Glomerular visceral epithelial cell (primary cell): ENCODE data around the gene ACACB.

Experiments
- DNase-seq: peaks from one replicate; pipeline ENCODE4 v3.0.0-alpha.2; 2016; ENCODE audit errors: extremely low spot score

Gene ACACB

GRCh38 chr12:109173443-109174240 is 57.3 kb downstream of the ACACB start:
- DNase-seq, result no peak

- no peak for DNase-seq
Observed at GRCh38 chr12:109174468-109174867, 58.1 kb downstream of the ACACB start.

- DNase-seq, result no peak
Observed at GRCh38 chr12:109178532-109178931, 62.1 kb downstream of the ACACB start.

GRCh38 chr12:109179927-109180326 is 63.5 kb downstream of the ACACB start:
- no peak for DNase-seq

DNA sequence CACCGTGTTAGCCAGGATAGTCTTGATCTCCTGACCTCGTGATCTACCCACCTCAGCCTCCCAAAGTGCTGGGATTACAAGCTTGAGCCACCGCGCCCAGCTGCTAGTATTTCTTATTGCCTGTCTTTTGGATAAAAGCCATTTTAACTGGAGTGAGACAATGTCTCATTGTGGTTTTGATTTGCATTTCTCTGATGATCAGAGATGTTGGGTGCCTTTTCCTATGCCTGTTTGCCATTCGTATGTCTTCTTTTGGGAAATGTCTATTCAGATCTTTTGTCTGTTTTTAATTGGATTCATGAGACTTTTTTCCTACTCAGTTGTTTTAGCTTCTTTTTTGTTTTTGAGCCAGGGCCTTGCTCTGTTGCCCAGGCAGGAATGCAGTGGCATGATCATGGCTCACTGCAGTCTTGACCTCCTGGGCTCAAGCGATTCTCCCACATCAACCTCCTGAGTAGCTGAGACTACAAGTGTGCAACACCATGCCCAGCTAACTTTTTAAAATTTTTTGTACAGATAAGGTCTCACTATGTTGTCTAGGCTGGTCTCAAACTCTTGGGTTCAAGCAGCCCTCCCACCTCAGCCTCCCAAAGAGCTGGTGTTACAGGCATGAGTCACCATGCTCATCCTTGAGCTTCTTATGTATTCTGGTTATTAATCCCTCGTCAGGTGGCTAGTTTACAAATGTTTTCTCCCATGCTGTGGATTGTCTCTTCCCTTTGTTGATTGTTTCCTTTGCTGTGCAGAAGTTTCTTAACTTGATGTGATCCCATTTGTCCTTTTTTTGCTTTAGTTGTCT is 65.9 kb downstream of the ACACB start:
- peak; percentile 24 for DNase-seq

GRCh38 chr12:109185441-109185840 is 69.1 kb downstream of the ACACB start:
- no peak for DNase-seq

DNA sequence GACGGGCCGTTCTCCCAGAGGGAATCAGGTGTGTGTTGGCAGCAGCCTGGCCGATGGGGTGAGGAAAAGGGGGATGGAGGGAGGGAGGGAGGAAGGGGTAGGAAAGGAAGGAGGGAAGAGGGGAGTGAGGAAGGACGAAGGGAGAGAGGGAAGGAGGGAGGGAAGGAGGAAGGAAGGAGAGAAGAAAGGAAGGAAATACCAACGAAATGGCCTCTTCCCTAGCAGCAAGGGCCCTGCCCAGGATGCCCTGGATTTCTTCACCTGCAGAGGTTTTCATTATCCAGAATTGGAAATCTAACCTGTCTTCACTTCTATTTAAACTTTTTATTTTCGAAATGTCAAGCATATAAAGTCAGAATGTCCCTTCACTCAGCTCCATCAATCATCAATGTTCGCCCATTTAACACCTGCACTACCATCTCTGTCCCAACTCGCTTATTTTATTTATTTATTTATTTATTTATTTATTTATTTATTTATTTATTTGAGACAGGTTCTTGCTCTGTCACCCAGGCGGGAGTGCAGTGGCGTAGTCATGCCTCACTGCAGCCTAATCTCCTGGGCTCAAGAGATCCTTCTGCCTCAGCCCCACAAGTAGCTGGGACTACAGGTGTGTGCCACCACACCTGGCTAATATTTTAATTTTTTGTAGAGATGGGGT is 70.7 kb downstream of the ACACB start:
- no peak for DNase-seq

DNA sequence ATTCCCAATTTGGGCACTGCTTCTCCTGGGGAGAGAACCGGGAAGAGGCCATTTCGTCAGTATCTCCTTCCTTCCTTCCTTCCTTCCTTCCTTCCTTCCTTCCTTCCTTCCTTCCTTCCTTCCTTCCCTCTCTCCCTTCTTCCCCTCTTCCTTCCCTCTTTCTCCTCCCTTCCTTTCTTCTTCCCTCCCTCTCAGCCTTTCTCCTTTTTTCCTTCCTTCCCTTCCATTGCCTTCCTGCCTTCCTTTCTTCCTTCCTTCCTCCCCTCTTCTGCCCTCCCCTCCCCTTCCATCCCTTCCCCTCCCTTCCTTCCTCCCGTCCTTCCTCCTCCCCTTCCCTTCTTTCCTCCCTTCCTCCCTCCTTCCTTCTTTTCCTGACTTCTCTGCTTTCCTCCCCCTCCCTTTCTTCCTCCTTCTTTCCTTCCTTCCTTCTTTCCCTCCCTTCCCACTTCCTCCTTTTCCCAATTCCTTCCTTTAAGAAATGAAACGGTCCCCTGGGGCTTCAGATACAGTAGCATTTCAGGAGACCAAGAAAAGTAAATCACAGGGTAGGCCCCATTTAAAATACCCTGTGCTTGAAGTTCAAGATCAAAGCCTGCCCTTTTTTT is 71.8 kb downstream of the ACACB start:
- DNase-seq, result no peak

DNA sequence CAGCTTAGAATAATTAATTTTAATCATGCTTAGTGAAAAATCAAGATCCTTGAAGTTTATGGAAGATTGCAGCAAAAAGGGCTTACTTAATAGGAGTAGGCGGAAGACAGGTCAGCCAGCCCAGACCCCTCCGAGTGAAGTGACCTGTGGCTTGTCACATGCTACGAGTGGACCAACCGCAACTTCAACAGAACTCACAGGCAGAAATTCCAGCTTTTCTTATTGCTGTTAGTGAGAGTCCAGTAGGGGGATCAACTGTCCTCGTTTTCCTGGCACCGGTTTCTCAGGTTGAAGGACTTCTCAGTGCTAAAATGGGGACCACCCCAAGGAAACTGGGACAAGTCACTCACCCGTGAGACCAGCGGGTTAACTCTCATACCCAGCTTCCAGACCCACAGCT is 72.9 kb downstream of the ACACB start:
- DNase-seq, result no peak

DNA sequence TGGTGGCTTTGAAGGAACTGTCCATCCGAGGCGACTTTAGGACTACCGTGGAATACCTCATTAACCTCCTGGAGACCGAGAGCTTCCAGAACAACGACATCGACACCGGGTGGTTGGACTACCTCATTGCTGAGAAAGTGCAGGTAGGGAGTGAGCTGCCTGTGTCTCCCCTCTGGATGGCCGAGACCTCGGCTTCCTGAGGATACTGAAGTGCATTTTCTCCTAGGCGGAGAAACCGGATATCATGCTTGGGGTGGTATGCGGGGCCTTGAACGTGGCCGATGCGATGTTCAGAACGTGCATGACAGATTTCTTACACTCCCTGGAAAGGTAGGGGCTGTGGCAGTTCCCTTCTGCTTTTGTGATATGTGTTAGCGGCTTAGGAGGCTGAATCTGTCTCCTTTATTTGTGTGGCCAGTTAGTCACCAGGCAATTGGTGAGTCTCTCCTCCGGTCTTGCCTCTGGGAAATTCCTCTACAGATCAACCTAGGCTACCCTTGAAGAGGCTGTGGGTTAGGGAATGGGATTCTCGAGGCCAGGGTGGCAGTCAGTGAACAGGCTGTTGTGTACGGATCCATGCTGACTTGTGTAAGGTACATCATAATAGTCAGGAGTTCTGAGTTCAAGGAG is 75.3 kb downstream of the ACACB start:
- DNase-seq, result peak; percentile 36

GRCh38 chr12:109192358-109192757 is 76.0 kb downstream of the ACACB start:
- DNase-seq, result peak; percentile 57

DNA sequence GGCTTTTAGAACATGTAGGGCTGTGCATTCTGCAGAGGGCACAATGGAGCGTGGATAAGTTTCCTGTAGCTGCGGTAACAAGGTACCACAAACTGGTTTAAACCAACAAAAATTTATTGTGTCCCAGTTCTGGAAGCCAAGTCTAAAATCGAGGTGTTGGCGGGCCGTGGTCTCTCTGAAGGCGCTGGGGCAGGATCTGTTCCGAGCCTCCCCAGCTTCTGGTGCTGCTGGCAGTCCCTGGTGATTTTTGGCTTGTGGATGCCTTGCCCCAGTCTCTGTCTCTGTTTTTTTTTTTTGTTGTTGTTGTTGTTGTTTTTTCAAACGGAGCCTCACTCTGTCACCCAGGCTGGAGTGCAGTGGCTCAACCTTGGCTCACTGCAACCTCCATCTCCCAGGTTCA is 77.5 kb downstream of the ACACB start:
- DNase-seq, result no peak

GRCh38 chr12:109196332-109196731 is 79.9 kb downstream of the ACACB start:
- no peak for DNase-seq

DNA sequence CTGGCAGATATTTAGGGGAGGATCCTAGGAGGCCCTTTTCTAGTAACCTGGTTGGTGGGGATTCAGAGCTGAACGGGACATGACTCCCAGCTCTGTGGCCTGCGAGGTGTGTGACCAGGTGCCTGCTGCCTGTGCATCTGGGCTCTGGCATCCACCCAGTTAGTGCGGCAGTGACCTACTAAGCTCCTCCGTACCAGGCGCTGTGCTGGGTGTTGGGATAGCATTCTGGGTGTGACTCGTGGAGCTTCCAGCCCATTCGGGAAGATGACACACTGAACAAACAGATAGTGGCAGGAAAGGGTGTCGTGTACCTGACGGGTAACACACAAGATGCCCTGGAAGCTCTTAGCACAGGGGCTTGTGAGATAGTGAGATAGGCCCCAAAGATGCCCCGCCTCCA is 80.9 kb downstream of the ACACB start:
- DNase-seq, result no peak

DNA sequence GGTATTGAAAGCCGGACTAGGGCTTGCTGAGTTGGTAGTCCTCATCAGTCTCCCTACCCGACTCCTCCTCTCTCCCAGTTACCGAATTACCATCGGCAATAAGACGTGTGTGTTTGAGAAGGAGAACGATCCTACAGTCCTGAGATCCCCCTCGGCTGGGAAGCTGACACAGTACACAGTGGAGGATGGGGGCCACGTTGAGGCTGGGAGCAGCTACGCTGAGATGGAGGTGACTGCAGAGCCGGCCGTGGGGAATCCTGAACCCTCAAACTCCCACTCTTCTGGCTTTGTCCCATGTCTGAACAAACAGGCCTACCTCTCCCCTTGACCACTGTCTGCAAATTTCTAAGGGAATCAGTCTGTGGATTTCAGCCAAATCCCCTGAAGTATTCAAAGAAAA is 82.9 kb downstream of the ACACB start:
- DNase-seq, result no peak

DNA sequence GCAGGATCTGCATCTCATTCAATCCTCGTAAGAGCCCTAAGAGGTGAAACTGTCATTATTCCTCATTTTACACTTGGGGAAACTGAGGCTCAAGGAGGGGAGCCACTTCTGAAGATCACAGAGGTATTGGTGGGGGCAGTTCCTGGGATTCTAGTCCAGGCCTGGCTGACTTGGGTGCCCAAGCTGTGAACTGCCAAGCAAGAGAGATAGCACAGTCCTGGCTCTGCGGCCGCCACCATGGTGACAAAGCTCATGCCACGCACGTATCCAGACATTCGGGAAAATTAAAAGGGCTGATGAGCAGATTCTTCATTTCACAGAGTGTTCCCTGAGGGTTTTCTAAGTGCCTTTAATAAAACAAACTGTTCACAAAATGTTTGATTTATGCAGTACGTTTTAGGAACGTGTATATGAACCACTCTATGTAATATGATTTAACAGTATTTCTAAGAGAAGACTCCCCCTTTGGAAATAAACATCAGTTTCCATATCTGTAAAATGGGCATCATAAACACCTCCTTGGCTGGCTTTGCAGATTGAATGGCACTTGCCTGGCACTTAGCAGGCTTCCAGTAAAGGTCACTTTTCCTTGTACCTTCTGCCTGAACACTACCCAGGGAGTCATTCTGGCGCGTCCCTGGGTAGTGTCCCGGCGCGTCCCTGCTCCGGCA is 84.6 kb downstream of the ACACB start:
- no peak for DNase-seq

DNA sequence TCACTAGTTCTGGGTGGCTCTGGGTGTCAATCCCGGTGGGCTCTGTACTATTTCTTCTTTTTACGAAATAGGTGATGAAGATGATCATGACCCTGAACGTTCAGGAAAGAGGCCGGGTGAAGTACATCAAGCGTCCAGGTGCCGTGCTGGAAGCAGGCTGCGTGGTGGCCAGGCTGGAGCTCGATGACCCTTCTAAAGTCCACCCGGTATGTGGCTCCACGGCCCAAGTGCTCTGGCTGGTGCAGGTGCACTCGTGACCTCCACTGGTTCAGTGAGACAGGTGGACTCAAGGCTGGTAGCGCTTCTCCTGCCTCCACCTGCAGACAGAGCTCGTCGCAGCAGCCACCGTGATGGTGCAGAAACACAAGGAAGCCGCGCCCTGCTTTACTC is 85.1 kb downstream of the ACACB start:
- no peak for DNase-seq

DNA sequence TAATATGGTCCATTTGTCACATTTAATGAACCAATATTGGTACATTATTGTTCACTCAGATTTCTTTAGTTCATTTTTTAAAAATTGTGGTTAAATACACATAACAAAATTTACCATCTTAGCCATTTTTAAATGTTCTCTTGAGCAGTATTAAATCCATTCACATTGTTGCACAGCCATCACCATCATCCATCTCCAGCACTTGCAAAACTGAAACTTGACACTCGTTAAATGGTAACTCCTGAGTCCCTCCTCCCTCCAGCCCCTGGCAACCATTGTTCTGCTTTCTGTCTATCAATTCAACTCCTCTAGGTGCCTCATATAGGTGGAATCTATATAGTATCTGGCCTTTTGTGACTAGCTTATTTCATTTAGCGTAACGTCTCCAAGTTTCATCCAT is 86.4 kb downstream of the ACACB start:
- DNase-seq, result no peak

DNA sequence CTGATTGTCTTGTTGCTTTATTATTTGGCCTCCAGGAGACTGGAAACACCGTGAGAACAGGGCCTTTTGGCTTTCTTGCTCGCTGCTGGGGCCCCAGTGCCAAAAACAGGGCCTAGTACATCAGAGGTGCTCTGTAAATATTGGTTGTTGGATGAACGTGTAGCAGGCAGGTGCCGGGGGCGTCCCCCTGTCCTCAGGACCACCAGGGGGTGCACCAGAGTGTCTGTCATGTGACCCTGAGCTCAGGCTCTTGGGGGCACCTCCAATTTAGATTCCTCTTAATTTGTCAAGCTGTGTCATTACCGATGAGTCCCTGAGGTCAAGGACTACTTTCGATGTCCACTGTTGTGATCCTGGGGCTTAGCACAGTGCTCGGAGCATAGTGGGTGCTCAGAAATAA is 87.1 kb downstream of the ACACB start:
- DNase-seq, result no peak

- DNase-seq, result no peak
Observed at GRCh38 chr12:109209082-109209481, 92.7 kb downstream of the ACACB start.

DNA sequence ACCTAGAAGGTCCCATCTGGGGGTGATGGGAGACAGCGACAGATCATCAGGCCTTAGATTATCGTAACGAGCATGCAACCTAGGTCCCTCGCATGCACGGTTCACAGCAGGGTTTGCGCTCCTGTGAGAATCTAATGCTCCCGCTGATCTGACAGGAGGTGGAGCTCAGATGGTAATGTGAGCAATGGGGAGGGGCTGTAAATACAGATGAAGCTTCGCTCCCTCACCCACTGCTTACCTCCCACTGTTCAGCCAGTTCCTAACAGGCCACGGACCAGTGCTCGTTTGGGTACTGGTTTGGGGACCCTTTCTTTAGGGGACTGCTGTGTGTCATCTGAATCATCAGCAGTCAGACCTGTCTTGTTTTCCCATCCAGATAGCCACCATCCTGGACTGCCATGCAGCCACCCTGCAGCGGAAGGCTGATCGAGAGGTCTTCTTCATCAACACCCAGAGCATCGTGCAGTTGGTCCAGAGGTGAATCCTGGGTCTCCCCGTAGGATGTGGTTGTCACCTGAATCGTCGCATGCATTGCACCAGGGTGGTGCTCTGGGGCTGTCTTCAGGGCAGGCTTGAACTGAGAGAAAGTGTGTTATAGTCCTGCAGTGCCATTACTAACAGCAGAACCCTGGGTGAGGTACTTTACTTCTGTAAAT is 96.2 kb downstream of the ACACB start:
- DNase-seq, result no peak
